ENCODE measurements around the gene ST3GAL5. TPM values are rescaled to one million over a fixed set of nuclear protein-coding genes. Genes with fewer than 3 reads are reported as not detected.

Gene ST3GAL5
- total RNA-seq, 1 donor from 2014 or later = 25.8 TPM

DNA sequence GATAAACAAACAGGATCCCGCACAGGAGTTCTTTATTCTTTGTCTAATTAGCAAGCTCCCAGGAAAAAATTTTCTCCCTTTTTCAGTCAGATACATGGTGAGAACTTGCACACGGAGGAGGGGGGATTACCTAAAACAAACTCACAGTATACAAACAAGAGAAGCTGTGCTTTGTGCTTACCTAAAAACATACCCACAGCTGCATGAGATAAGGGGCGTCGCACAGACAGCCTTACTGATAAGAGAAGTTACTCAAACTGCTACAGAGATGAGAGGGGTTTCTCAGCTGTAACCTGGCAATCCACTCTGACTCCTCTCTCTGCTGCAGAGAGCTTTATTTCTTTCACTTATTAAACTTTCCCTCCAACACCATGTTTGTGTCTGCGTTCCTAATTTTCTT is 32.9 kb upstream of the ST3GAL5 start:
- DNase-seq (ENCODE audit: low spot score in 2 of 2, unreplicated experiment in 2 of 2) = no peak
- Mint-ChIP-seq H3K4me3 (no peak overlapping the region), H3K27me3 (ENCODE audit: low read depth) (no peaks in the 10 kb centered on the region), H3K4me1 (peaks cover 18% of the 10 kb centered on the region), H3K27ac (peak overlapping the region; percentile 47), H3K36me3 (no peaks in the 10 kb centered on the region), H3K9me3 (no peaks in the 10 kb centered on the region)
- TF ChIP-seq, protein P1, sequence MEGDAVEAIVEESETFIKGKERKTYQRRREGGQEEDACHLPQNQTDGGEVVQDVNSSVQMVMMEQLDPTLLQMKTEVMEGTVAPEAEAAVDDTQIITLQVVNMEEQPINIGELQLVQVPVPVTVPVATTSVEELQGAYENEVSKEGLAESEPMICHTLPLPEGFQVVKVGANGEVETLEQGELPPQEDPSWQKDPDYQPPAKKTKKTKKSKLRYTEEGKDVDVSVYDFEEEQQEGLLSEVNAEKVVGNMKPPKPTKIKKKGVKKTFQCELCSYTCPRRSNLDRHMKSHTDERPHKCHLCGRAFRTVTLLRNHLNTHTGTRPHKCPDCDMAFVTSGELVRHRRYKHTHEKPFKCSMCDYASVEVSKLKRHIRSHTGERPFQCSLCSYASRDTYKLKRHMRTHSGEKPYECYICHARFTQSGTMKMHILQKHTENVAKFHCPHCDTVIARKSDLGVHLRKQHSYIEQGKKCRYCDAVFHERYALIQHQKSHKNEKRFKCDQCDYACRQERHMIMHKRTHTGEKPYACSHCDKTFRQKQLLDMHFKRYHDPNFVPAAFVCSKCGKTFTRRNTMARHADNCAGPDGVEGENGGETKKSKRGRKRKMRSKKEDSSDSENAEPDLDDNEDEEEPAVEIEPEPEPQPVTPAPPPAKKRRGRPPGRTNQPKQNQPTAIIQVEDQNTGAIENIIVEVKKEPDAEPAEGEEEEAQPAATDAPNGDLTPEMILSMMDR (IDR thresholded peaks at IDR 0.05; ENCODE audit: unreplicated experiment) = no peak

DNA sequence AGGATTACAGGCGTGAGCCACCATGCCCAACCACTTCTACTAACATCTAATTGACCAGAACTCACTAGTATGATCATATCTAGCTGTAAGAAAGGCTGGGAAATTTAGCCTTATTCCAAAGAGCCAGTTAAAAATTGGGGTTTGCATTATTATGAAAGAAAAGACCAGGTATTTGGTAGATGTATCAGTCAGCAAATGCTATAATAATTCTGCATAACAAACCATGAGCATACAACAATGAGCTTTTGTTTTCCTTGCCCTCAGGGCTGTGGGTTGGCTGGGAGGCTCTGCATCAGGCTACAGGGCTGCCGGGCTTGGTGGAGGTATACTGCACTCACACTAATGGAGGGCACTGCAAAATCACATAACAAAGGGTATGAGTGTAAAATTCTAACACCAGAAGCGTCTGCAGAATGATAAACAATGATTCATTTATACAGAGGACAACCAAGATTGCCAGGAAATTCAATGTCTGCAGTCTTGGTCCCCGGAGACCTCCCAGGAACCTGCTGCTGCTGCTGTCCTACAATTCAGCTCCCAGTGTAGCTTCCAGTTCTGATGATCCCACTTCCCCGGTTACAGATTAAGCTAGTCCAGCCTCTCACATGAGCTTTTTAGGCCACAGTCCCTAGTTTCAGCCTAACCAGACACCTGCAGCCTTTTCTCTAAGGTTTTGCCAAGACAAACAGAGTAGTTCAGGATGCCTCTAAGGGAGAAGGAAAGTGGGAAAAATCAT is 32.2 kb upstream of the ST3GAL5 start:
- H3K4me3 Mint-ChIP-seq = no peak overlapping the region
- TF ChIP-seq, protein P1 (IDR thresholded peaks at IDR 0.05; ENCODE audit: unreplicated experiment) = no peak
- no peaks in the 10 kb centered on the region for H3K27me3 Mint-ChIP-seq (ENCODE audit: low read depth)
- peak overlapping the region; percentile 52 for H3K27ac Mint-ChIP-seq
- peaks cover 18% of the 10 kb centered on the region for H3K4me1 Mint-ChIP-seq
- DNase-seq (ENCODE audit: low spot score in 2 of 2, unreplicated experiment in 2 of 2) = no peak
- H3K9me3 Mint-ChIP-seq = no peaks in the 10 kb centered on the region
- no peaks in the 10 kb centered on the region for H3K36me3 Mint-ChIP-seq

DNA sequence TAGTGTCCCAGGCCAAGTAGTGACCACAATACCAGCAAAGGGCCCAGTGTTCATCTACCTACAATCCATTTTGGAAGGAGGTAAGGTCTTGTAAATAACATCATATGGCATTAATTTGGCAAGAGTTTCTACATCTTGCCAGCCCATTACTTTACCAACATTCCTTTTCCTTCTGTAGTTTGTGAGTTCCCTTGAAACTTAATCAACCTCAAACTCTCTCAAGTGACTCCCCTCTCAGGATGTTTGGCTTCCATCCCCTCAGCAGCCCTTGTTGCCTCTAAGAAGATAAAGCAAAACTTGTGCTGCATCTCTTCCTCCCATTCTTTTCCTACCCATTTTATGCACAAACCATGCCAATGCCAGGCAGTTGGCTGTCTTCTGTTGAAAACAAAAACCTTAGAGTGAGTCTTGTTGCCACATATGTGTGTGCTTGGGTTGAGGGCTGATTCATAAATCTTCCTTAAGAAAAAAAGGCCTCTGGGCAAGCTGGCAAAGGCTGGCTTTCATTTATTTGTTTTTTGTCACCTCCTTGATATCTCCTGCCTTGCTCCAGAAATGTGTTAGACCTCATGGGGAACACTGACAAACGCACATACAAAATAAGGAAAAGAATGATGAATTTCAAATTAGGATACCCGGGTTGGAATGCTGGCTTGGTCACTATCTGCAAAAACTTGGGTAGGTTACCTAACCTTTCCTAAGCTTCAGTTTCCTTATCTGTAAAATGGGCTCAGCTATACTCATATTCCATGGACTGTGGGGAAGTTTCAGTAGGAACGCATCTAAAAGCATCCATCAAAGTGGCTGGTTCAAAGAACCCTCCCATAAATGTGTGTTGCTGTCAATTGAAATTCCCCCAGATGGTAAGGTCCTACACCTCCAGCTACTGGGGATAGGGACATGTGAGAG is 29.4 kb upstream of the ST3GAL5 start:
- H3K27ac Mint-ChIP-seq = no peak overlapping the region
- no peaks in the 10 kb centered on the region for H3K27me3 Mint-ChIP-seq (ENCODE audit: low read depth)
- DNase-seq (ENCODE audit: low spot score in 2 of 2, unreplicated experiment in 2 of 2) = no peak
- no peaks in the 10 kb centered on the region for H3K36me3 Mint-ChIP-seq
- no peaks in the 10 kb centered on the region for H3K9me3 Mint-ChIP-seq
- TF ChIP-seq, protein P1 (IDR thresholded peaks at IDR 0.05; ENCODE audit: unreplicated experiment) = no peak
- no peak overlapping the region for H3K4me3 Mint-ChIP-seq
- peaks cover 15% of the 10 kb centered on the region for H3K4me1 Mint-ChIP-seq

DNA sequence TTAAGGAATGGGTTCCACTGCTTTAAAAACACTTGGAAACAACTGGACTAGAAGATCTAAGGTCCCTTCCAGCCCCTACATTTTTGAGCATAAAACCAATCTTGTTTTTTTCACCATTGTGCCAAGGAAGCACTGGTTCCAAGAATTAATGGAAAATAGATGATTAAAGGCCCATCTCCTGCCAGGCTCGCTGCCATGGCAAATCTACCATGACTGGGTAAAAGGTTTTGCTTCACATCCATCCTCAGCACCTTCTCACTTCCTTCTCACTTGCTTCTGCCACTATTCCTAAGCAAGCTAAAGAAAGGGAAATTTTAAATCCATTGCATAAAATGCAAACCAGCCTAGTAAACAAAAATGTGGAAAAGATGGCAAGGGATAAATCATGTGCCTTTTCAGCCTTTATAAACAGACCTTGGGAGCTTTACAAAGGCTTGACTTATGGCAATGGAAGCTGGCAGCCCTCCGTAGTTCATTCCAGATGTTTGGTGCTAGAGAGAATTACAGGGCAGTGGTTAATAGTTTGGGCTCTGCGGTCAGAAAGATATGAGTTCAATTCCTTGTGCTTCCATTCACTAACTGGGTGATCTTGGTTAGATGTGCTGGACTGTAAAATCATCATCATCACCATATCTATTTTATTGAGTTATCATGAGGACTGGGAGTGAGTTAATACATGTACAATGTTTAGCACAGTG is 27.0 kb upstream of the ST3GAL5 start:
- H3K4me1 Mint-ChIP-seq = peaks cover 6% of the 10 kb centered on the region
- no peaks in the 10 kb centered on the region for H3K27me3 Mint-ChIP-seq (ENCODE audit: low read depth)
- TF ChIP-seq, protein P1 (IDR thresholded peaks at IDR 0.05; ENCODE audit: unreplicated experiment) = no peak
- no peaks in the 10 kb centered on the region for H3K36me3 Mint-ChIP-seq
- H3K9me3 Mint-ChIP-seq = no peaks in the 10 kb centered on the region
- H3K4me3 Mint-ChIP-seq = no peak overlapping the region
- DNase-seq (ENCODE audit: low spot score in 2 of 2, unreplicated experiment in 2 of 2) = no peak
- no peak overlapping the region for H3K27ac Mint-ChIP-seq

DNA sequence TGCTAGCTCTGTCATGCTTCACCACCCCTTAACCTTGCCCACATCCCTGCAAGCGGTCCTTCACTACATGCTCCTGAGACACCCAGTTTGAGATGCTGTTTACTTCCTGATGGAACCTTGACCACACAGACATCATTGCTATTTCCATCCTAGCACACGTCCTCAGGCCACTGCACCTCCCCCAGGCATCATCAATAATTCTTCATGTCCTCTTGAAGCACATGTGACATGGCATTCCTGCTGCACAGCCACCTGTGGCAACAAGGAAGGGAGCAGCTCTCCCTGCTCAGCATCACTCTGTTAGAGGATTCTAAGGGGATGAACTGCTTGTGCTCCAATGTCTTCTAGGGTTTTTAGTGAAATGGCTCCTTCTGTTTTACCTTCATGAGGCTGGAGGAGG is 26.1 kb upstream of the ST3GAL5 start:
- no peaks in the 10 kb centered on the region for H3K9me3 Mint-ChIP-seq
- H3K36me3 Mint-ChIP-seq = no peaks in the 10 kb centered on the region
- no peaks in the 10 kb centered on the region for H3K27me3 Mint-ChIP-seq (ENCODE audit: low read depth)
- no peak overlapping the region for H3K27ac Mint-ChIP-seq
- no peak for DNase-seq (ENCODE audit: low spot score in 2 of 2, unreplicated experiment in 2 of 2)
- H3K4me1 Mint-ChIP-seq = peaks cover 6% of the 10 kb centered on the region
- TF ChIP-seq, protein P1 (IDR thresholded peaks at IDR 0.05; ENCODE audit: unreplicated experiment) = no peak
- no peak overlapping the region for H3K4me3 Mint-ChIP-seq

All from mesothelial cell of epicardium (in vitro differentiated cells).